Measurements from ENCODE around the gene SPR.

Gene SPR

GRCh38 chr2:72843301-72843700 is 43.9 kb upstream of the SPR start:
- Histone ChIP-seq H2AFZ (ENCODE audit: low read length) (no peak overlapping the region), H3K4me1 (ENCODE audit: insufficient read depth, low read length, severe bottlenecking) (no peaks in the 10 kb centered on the region), H3K9me2 (ENCODE audit: low read depth, low read length) (no peaks in the 10 kb centered on the region), H3F3A (ENCODE audit: insufficient read depth, low read length) (no peaks in the 10 kb centered on the region), H3K27ac (ENCODE audit: low read depth, low read length, poor library complexity, severe bottlenecking) (no peak overlapping the region), H3K4me2 (ENCODE audit: low read length) (no peak overlapping the region), H3K79me2 (ENCODE audit: insufficient read depth, low read length) (no peaks in the 10 kb centered on the region), H3K9ac (ENCODE audit: low read length) (no peak overlapping the region), H3K27me3 (ENCODE audit: insufficient read depth, low read length) (no peaks in the 10 kb centered on the region), H3K4me3 (ENCODE audit: low read depth, low read length, poor library complexity, severe bottlenecking) (no peak overlapping the region), H3K36me3 (ENCODE audit: insufficient read depth, low read length) (no peaks in the 10 kb centered on the region), H4K20me1 (ENCODE audit: insufficient read depth, low read length) (no peaks in the 10 kb centered on the region), H3K9me3 (ENCODE audit: low read length) (no peaks in the 10 kb centered on the region)
- TF ChIP-seq, protein P1, sequence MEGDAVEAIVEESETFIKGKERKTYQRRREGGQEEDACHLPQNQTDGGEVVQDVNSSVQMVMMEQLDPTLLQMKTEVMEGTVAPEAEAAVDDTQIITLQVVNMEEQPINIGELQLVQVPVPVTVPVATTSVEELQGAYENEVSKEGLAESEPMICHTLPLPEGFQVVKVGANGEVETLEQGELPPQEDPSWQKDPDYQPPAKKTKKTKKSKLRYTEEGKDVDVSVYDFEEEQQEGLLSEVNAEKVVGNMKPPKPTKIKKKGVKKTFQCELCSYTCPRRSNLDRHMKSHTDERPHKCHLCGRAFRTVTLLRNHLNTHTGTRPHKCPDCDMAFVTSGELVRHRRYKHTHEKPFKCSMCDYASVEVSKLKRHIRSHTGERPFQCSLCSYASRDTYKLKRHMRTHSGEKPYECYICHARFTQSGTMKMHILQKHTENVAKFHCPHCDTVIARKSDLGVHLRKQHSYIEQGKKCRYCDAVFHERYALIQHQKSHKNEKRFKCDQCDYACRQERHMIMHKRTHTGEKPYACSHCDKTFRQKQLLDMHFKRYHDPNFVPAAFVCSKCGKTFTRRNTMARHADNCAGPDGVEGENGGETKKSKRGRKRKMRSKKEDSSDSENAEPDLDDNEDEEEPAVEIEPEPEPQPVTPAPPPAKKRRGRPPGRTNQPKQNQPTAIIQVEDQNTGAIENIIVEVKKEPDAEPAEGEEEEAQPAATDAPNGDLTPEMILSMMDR (IDR thresholded peaks at IDR 0.05; ENCODE audit: low read length), result no peak
- no peak for TF ChIP-seq EZH2 (IDR thresholded peaks at IDR 0.05; ENCODE audit: borderline replicate concordance, low read length)

- no peaks in the 10 kb centered on the region for H3K9me2 ChIP-seq (ENCODE audit: low read depth, low read length)
- no peak overlapping the region for H2AFZ ChIP-seq (ENCODE audit: low read length)
- no peak overlapping the region for H3K4me2 ChIP-seq (ENCODE audit: low read length)
- no peak overlapping the region for H3K27ac ChIP-seq (ENCODE audit: low read depth, low read length, poor library complexity, severe bottlenecking)
- H3K9me3 ChIP-seq (ENCODE audit: low read length), result no peaks in the 10 kb centered on the region
- no peaks in the 10 kb centered on the region for H3F3A ChIP-seq (ENCODE audit: insufficient read depth, low read length)
- no peak for TF ChIP-seq EZH2 (IDR thresholded peaks at IDR 0.05; ENCODE audit: borderline replicate concordance, low read length)
- TF ChIP-seq, protein P1 (IDR thresholded peaks at IDR 0.05; ENCODE audit: low read length), result no peak
- no peaks in the 10 kb centered on the region for H3K36me3 ChIP-seq (ENCODE audit: insufficient read depth, low read length)
- H4K20me1 ChIP-seq (ENCODE audit: insufficient read depth, low read length), result no peaks in the 10 kb centered on the region
- H3K9ac ChIP-seq (ENCODE audit: low read length), result no peak overlapping the region
- no peaks in the 10 kb centered on the region for H3K4me1 ChIP-seq (ENCODE audit: insufficient read depth, low read length, severe bottlenecking)
- no peak overlapping the region for H3K4me3 ChIP-seq (ENCODE audit: low read depth, low read length, poor library complexity, severe bottlenecking)
- no peaks in the 10 kb centered on the region for H3K79me2 ChIP-seq (ENCODE audit: insufficient read depth, low read length)
- no peaks in the 10 kb centered on the region for H3K27me3 ChIP-seq (ENCODE audit: insufficient read depth, low read length)
Measured at GRCh38 chr2:72846171-72847095, 40.8 kb upstream of the SPR start.

- H3K9me2 ChIP-seq (ENCODE audit: low read depth, low read length), result no peaks in the 10 kb centered on the region
- no peak overlapping the region for H3K4me3 ChIP-seq (ENCODE audit: low read depth, low read length, poor library complexity, severe bottlenecking)
- H3K79me2 ChIP-seq (ENCODE audit: insufficient read depth, low read length), result no peaks in the 10 kb centered on the region
- no peak for TF ChIP-seq EZH2 (IDR thresholded peaks at IDR 0.05; ENCODE audit: borderline replicate concordance, low read length)
- TF ChIP-seq, protein P1 (IDR thresholded peaks at IDR 0.05; ENCODE audit: low read length), result no peak
- H3K9ac ChIP-seq (ENCODE audit: low read length), result no peak overlapping the region
- H3K27me3 ChIP-seq (ENCODE audit: insufficient read depth, low read length), result no peaks in the 10 kb centered on the region
- H4K20me1 ChIP-seq (ENCODE audit: insufficient read depth, low read length), result no peaks in the 10 kb centered on the region
- H3K4me1 ChIP-seq (ENCODE audit: insufficient read depth, low read length, severe bottlenecking), result no peaks in the 10 kb centered on the region
- no peaks in the 10 kb centered on the region for H3F3A ChIP-seq (ENCODE audit: insufficient read depth, low read length)
- no peak overlapping the region for H3K4me2 ChIP-seq (ENCODE audit: low read length)
- H3K27ac ChIP-seq (ENCODE audit: low read depth, low read length, poor library complexity, severe bottlenecking), result no peak overlapping the region
- no peaks in the 10 kb centered on the region for H3K36me3 ChIP-seq (ENCODE audit: insufficient read depth, low read length)
- no peaks in the 10 kb centered on the region for H3K9me3 ChIP-seq (ENCODE audit: low read length)
- H2AFZ ChIP-seq (ENCODE audit: low read length), result no peak overlapping the region
Measured at GRCh38 chr2:72847534-72848315, 39.5 kb upstream of the SPR start.

Measured in OCI-LY1 (cell line).